HUES6 (cell line): ENCODE measurements around the gene HTR1D.
A peak's percentile ranks its signal among the peaks of the same experiment; 100 is the strongest.
"Not testable (repeated sequence)": the region's sequence is repeated elsewhere in the genome, so short reads cannot be mapped to it uniquely, and the experiment has no call there.

Source experiments
- H3K27ac ChIP-seq: 2 replicates; pipeline ENCODE4 v1.7.0; 2013; ENCODE audit warnings: low read depth, mild to moderate bottlenecking, low read length, inconsistent platforms
- H3K27me3 ChIP-seq: 2 replicates; pipeline ENCODE4 v1.6.1; 2013; ENCODE audit warnings: low read length; ENCODE audit not compliant: control insufficient read depth, insufficient read depth
- H3K36me3 ChIP-seq: 2 replicates; pipeline ENCODE4 v1.6.1; 2013; ENCODE audit warnings: low read length; ENCODE audit not compliant: control insufficient read depth, insufficient read depth
- H3K4me1 ChIP-seq: 2 replicates; pipeline ENCODE4 v1.6.1; 2013; ENCODE audit warnings: low read length; ENCODE audit not compliant: control insufficient read depth, insufficient read depth
- H3K4me3 ChIP-seq: 2 replicates; pipeline ENCODE4 v1.5.1; 2013; ENCODE audit warnings: low read depth, low read length
- H3K9ac ChIP-seq: one replicate; pipeline ENCODE4 v1.6.1; 2013; ENCODE audit warnings: mild to moderate bottlenecking, low read length
- H3K9me3 ChIP-seq: 2 replicates; pipeline ENCODE4 v1.6.1; 2013; ENCODE audit warnings: low read depth, low read length; ENCODE audit not compliant: control insufficient read depth, insufficient read depth

HTR1D gene

GRCh38 chr1:23198373-23198772, 18.9 kb downstream of the HTR1D start:
- Histone ChIP-seq H3K36me3 (no peaks in the 10 kb centered on the region; the same call in 1 of the 2 replicates), H3K4me3 (no peak overlapping the region), H3K27me3 (no peaks in the 10 kb centered on the region), H3K4me1 (peaks cover 4% of the 10 kb centered on the region; the same call in 1 of the 2 replicates), H3K9ac (no peak overlapping the region), H3K9me3 (no peaks in the 10 kb centered on the region), H3K27ac (no peak overlapping the region)

GRCh38 chr1:23196627-23197328, 20.5 kb downstream of the HTR1D start:
- H3K4me1 ChIP-seq, result peaks cover 4% of the 10 kb centered on the region; the same call in 1 of the 2 replicates
- no peaks in the 10 kb centered on the region for H3K27me3 ChIP-seq
- H3K9ac ChIP-seq, result no peak overlapping the region
- no peak overlapping the region for H3K4me3 ChIP-seq
- H3K9me3 ChIP-seq, result no peaks in the 10 kb centered on the region
- no peak overlapping the region for H3K27ac ChIP-seq
- no peaks in the 10 kb centered on the region; the same call in 1 of the 2 replicates for H3K36me3 ChIP-seq

- Histone ChIP-seq H3K27me3 (no peaks in the 10 kb centered on the region), H3K9ac (no peak overlapping the region), H3K27ac (no peak overlapping the region), H3K4me1 (peaks cover 4% of the 10 kb centered on the region; the same call in 1 of the 2 replicates), H3K4me3 (no peak overlapping the region), H3K9me3 (no peaks in the 10 kb centered on the region), H3K36me3 (no peaks in the 10 kb centered on the region; the same call in 1 of the 2 replicates)
These were observed 22.9 kb downstream of the HTR1D start for GRCh38 chr1:23194119-23194984.

GRCh38 chr1:23193391-23194118, 23.7 kb downstream of the HTR1D start:
- H3K4me3 ChIP-seq, result no peak overlapping the region
- H3K27ac ChIP-seq, result no peak overlapping the region
- peaks cover 4% of the 10 kb centered on the region; the same call in 1 of the 2 replicates for H3K4me1 ChIP-seq
- no peaks in the 10 kb centered on the region for H3K27me3 ChIP-seq
- H3K9ac ChIP-seq, result no peak overlapping the region
- H3K36me3 ChIP-seq, result no peaks in the 10 kb centered on the region; the same call in 1 of the 2 replicates
- no peaks in the 10 kb centered on the region for H3K9me3 ChIP-seq

- Histone ChIP-seq H3K27ac (no peak overlapping the region), H3K4me1 (no peaks in the 10 kb centered on the region), H3K4me3 (no peak overlapping the region), H3K27me3 (no peaks in the 10 kb centered on the region), H3K9ac (no peak overlapping the region), H3K36me3 (no peaks in the 10 kb centered on the region; the same call in 1 of the 2 replicates), H3K9me3 (no peaks in the 10 kb centered on the region)
These were observed 26.1 kb downstream of the HTR1D start for GRCh38 chr1:23191199-23191598.

GRCh38 chr1:23188936-23189452, 28.3 kb downstream of the HTR1D start:
- H3K9ac ChIP-seq, H3K27me3 ChIP-seq, H3K9me3 ChIP-seq, H3K4me1 ChIP-seq, H3K4me3 ChIP-seq, H3K36me3 ChIP-seq, H3K27ac ChIP-seq: not testable (repeated sequence)

GRCh38 chr1:23188434-23188884, 28.8 kb downstream of the HTR1D start:
- no peak overlapping the region for H3K4me3 ChIP-seq
- no peaks in the 10 kb centered on the region for H3K36me3 ChIP-seq
- no peak overlapping the region for H3K9ac ChIP-seq
- no peak overlapping the region for H3K27ac ChIP-seq
- H3K9me3 ChIP-seq, result no peaks in the 10 kb centered on the region
- no peaks in the 10 kb centered on the region for H3K4me1 ChIP-seq
- H3K27me3 ChIP-seq, result peaks cover 4% of the 10 kb centered on the region; the same call in 1 of the 2 replicates

GRCh38 chr1:23187637-23188036, 29.7 kb downstream of the HTR1D start:
- Histone ChIP-seq H3K4me1 (no peaks in the 10 kb centered on the region), H3K27me3 (peaks cover 9% of the 10 kb centered on the region; the same call in 1 of the 2 replicates), H3K4me3 (no peak overlapping the region), H3K9ac (no peak overlapping the region), H3K27ac (no peak overlapping the region), H3K9me3 (no peaks in the 10 kb centered on the region), H3K36me3 (no peaks in the 10 kb centered on the region)

GRCh38 chr1:23185381-23185780, 31.9 kb downstream of the HTR1D start:
- H3K27ac ChIP-seq, result no peak overlapping the region
- no peak overlapping the region for H3K4me3 ChIP-seq
- H3K9ac ChIP-seq, result no peak overlapping the region

GRCh38 chr1:23184212-23184934, 32.9 kb downstream of the HTR1D start:
- Histone ChIP-seq H3K27me3 (peaks cover 11% of the 10 kb centered on the region; the same call in 1 of the 2 replicates), H3K27ac (no peak overlapping the region), H3K9ac (no peak overlapping the region)

More at GRCh38 chr1:23185381-23185780, 31.9 kb downstream of the HTR1D start:
- Histone ChIP-seq H3K36me3 (no peaks in the 10 kb centered on the region), H3K27me3 (peaks cover 9% of the 10 kb centered on the region; the same call in 1 of the 2 replicates), H3K9me3 (no peaks in the 10 kb centered on the region), H3K4me1 (no peaks in the 10 kb centered on the region)

More at GRCh38 chr1:23184212-23184934, 32.9 kb downstream of the HTR1D start:
- peak overlapping the region; percentile 28; the same call in 1 of the 2 replicates for H3K4me3 ChIP-seq
- no peaks in the 10 kb centered on the region for H3K9me3 ChIP-seq
- no peaks in the 10 kb centered on the region for H3K36me3 ChIP-seq
- no peaks in the 10 kb centered on the region for H3K4me1 ChIP-seq
